Neuronal stem cell (in vitro differentiated cells): ENCODE measurements around the gene CIC.

ENCODE experiments used
- DNase-seq: peaks from one replicate; pipeline ENCODE4 v3.0.0-alpha.2; 2013; ENCODE audit warnings: low spot score
- H2AFZ ChIP-seq: one replicate; pipeline ENCODE4 v1.6.1; 2013; ENCODE audit warnings: mild to moderate bottlenecking, low read length, inconsistent platforms
- H2AK5ac ChIP-seq: 2 replicates; pipeline ENCODE4 v1.6.1; 2013; ENCODE audit warnings: low read depth, mild to moderate bottlenecking, inconsistent platforms, low read length, moderate library complexity, mixed read lengths
- H2BK120ac ChIP-seq: 2 replicates; pipeline ENCODE4 v1.6.1; 2013; ENCODE audit warnings: low read depth, mild to moderate bottlenecking, inconsistent platforms, low read length, moderate library complexity, mixed read lengths
- H2BK12ac ChIP-seq: one replicate; pipeline ENCODE4 v1.6.1; 2013; ENCODE audit warnings: low read length, inconsistent platforms
- H2BK15ac ChIP-seq: 2 replicates; pipeline ENCODE4 v1.6.1; 2013; ENCODE audit warnings: mild to moderate bottlenecking, low read length, inconsistent platforms, mixed read lengths
- H2BK5ac ChIP-seq: one replicate; pipeline ENCODE4 v1.6.1; 2013; ENCODE audit warnings: inconsistent platforms, mild to moderate bottlenecking, low read length, moderate library complexity
- H3K14ac ChIP-seq: one replicate; pipeline ENCODE4 v1.6.1; 2013; ENCODE audit warnings: low read length, inconsistent platforms
- H3K18ac ChIP-seq: 2 replicates; pipeline ENCODE4 v1.6.1; 2013; ENCODE audit warnings: low read length, inconsistent platforms
- H3K23ac ChIP-seq: 2 replicates; pipeline ENCODE4 v1.6.1; 2013; ENCODE audit warnings: low read depth, mild to moderate bottlenecking, mixed read lengths, low read length, inconsistent platforms; ENCODE audit not compliant: poor library complexity
- H3K27ac ChIP-seq: replicated peaks from 3 replicates; pipeline ENCODE4 v1.5.1; 2013; ENCODE audit warnings: low read length, inconsistent platforms
- H3K27me3 ChIP-seq, 3 experiments: 2 replicates each; pipeline ENCODE4 v1.6.1; 2013; ENCODE audit warnings: low read length in 3 of 3, mild to moderate bottlenecking in 2 of 3, inconsistent platforms in 1 of 3, low read depth in 1 of 3, mixed read lengths in 1 of 3, moderate library complexity in 1 of 3; ENCODE audit not compliant: control insufficient read depth in 3 of 3, insufficient read depth in 3 of 3
- H3K36me3 ChIP-seq, 2 donors: replicated peaks in 1 of 2; 2 replicates each; pipeline ENCODE4 v1.6.1; 2013; ENCODE audit warnings: low read length in 2 of 2; ENCODE audit not compliant: control insufficient read depth in 2 of 2, insufficient read depth in 2 of 2
- H3K4ac ChIP-seq: 2 replicates; pipeline ENCODE4 v1.6.1; 2013; ENCODE audit warnings: inconsistent platforms, mild to moderate bottlenecking, low read length, moderate library complexity
- H3K4me1 ChIP-seq, 2 donors: 1 replicate in 1 of 2; 2 replicates in 1 of 2; pipeline ENCODE4 v1.6.1; 2013; ENCODE audit warnings: low read length in 2 of 2, low read depth in 1 of 2; ENCODE audit not compliant: control insufficient read depth in 2 of 2, insufficient read depth in 1 of 2
- H3K4me2 ChIP-seq: one replicate; pipeline ENCODE4 v1.6.1; 2013; ENCODE audit warnings: mild to moderate bottlenecking, low read length, inconsistent platforms; ENCODE audit not compliant: insufficient read depth, poor library complexity, severe bottlenecking
- H3K4me3 ChIP-seq, 2 donors: 2 replicates each; pipeline ENCODE4 v1.5.1; 2013; ENCODE audit warnings: low read length in 2 of 2, mild to moderate bottlenecking in 2 of 2, inconsistent platforms in 1 of 2, moderate library complexity in 1 of 2
- H3K79me1 ChIP-seq: one replicate; pipeline ENCODE4 v1.6.1; 2013; ENCODE audit warnings: low read depth, mild to moderate bottlenecking, inconsistent platforms, low read length, moderate library complexity
- H3K9ac ChIP-seq: one replicate; pipeline ENCODE4 v1.6.1; 2013; ENCODE audit warnings: mild to moderate bottlenecking, low read depth, low read length, inconsistent platforms; ENCODE audit not compliant: poor library complexity
- H3K9me3 ChIP-seq, 2 donors: replicated peaks in 1 of 2; 2 replicates each; pipeline versions ENCODE3 to v1.6.1; 2013; ENCODE audit warnings: low read length in 2 of 2, mild to moderate bottlenecking in 2 of 2, inconsistent platforms in 1 of 2, low read depth in 1 of 2, mixed read lengths in 1 of 2, moderate library complexity in 1 of 2; ENCODE audit not compliant: control insufficient read depth in 2 of 2, insufficient read depth in 1 of 2
- H4K8ac ChIP-seq: one replicate; pipeline ENCODE4 v1.6.1; 2013; ENCODE audit warnings: low read depth, mild to moderate bottlenecking, inconsistent platforms, low read length, moderate library complexity
- H4K91ac ChIP-seq: one replicate; pipeline ENCODE4 v1.6.1; 2013; ENCODE audit warnings: low read length, low read depth, mild to moderate bottlenecking, inconsistent platforms; ENCODE audit not compliant: poor library complexity
- WGBS, 2 donors: extraction: QIAGEN DNeasy Blood & Tissue Kit; methylation state at CpG; one replicate each; pipeline ENCODE4 v1.1.7; 2013; ENCODE audit warnings: missing lambda C conversion rate in 2 of 2, mixed read lengths in 1 of 2; ENCODE audit not compliant: insufficient read length in 2 of 2, insufficient replicate concordance in 1 of 2; ENCODE audit errors: extremely low coverage in 2 of 2; 5-methylcytosine and 5-hydroxymethylcytosine counted together

The CIC gene

GRCh38 chr19:42280815-42281145 is 11.7 kb downstream of the CIC start:
- peak overlapping the region; percentile 90 for H2AFZ ChIP-seq
- H2BK12ac ChIP-seq = no peak overlapping the region
- peak overlapping the region; percentile 12 for H2BK120ac ChIP-seq
- peak overlapping the region; percentile 95 for H3K4me2 ChIP-seq
- H3K23ac ChIP-seq = no peak overlapping the region
- no peak overlapping the region for H3K4ac ChIP-seq
- DNase-seq = no peak
- WGBS, 2 donors = no CpG with 5 or more reads among the region's 20 CpGs
- H3K4me3 ChIP-seq = peak overlapping the region; percentile 71 to 91
- H3K9ac ChIP-seq = peak overlapping the region; percentile 89
- peak overlapping the region; percentile 80 for H3K27ac ChIP-seq
- peak overlapping the region; percentile 97 for H3K18ac ChIP-seq
- peaks cover 37 to 39% of the 10 kb centered on the region in 2 donors for H3K4me1 ChIP-seq
- H2BK5ac ChIP-seq = peak overlapping the region; percentile 98
- H2AK5ac ChIP-seq = peak overlapping the region; percentile 97
- H4K8ac ChIP-seq = no peak overlapping the region
- peaks cover 0 to 11% of the 10 kb centered on the region in 2 donors for H3K36me3 ChIP-seq
- H4K91ac ChIP-seq = no peak overlapping the region
- no peak overlapping the region for H3K14ac ChIP-seq
- no peaks in the 10 kb centered on the region for H3K9me3 ChIP-seq
- no peaks in the 10 kb centered on the region for H3K27me3 ChIP-seq
- H2BK15ac ChIP-seq = peak overlapping the region; percentile 74
- peaks cover 22% of the 10 kb centered on the region for H3K79me1 ChIP-seq

- no CpG with 5 or more reads among the region's 25 CpGs for WGBS, 2 donors
- peak overlapping the region; percentile 92 for H2BK12ac ChIP-seq
- peak overlapping the region; percentile 99 for H3K4ac ChIP-seq
These were observed 12.2 kb downstream of the CIC start for GRCh38 chr19:42281146-42281826.

GRCh38 chr19:42281827-42282762 is 13.0 kb downstream of the CIC start:
- H3K4me3 ChIP-seq = peak overlapping the region in 1 of 2 donors; percentile 71
- peak overlapping the region; percentile 92 for H2BK12ac ChIP-seq
- no CpG with 5 or more reads among the region's 7 CpGs for WGBS, 2 donors
- no peak overlapping the region for H3K23ac ChIP-seq
- H3K4me2 ChIP-seq = peak overlapping the region; percentile 95
- peak overlapping the region; percentile 47 for H2BK15ac ChIP-seq
- peaks cover 9 to 17% of the 10 kb centered on the region in 2 donors for H3K36me3 ChIP-seq
- H3K27ac ChIP-seq = peak overlapping the region; percentile 80
- H2BK5ac ChIP-seq = peak overlapping the region; percentile 20
- DNase-seq = peak; percentile 39
- peak overlapping the region; percentile 12 for H2BK120ac ChIP-seq
- H3K4ac ChIP-seq = peak overlapping the region; percentile 99
- H2AK5ac ChIP-seq = peak overlapping the region; percentile 97
- peak overlapping the region; percentile 75 for H4K8ac ChIP-seq
- peaks cover 0 to 2% (median 0%) of the 10 kb centered on the region in 3 experiments for H3K27me3 ChIP-seq
- H3K4me1 ChIP-seq = peaks cover 42% of the 10 kb centered on the region in 2 donors
- peak overlapping the region; percentile 38 for H3K9ac ChIP-seq
- H3K79me1 ChIP-seq = peaks cover 30% of the 10 kb centered on the region
- peak overlapping the region; percentile 60 for H2AFZ ChIP-seq
- no peak overlapping the region for H4K91ac ChIP-seq
- H3K18ac ChIP-seq = peak overlapping the region; percentile 97
- peak overlapping the region; percentile 90 for H3K14ac ChIP-seq
- H3K9me3 ChIP-seq = peaks cover 0 to 2% of the 10 kb centered on the region in 2 donors

More at GRCh38 chr19:42281146-42281826, 12.2 kb downstream of the CIC start:
- peaks cover 26% of the 10 kb centered on the region for H3K79me1 ChIP-seq
- peak overlapping the region; percentile 97 for H3K18ac ChIP-seq
- H3K14ac ChIP-seq = peak overlapping the region; percentile 90
- H2BK5ac ChIP-seq = peak overlapping the region; percentile 98
- H2BK120ac ChIP-seq = peak overlapping the region; percentile 12
- peaks cover 0 to 2% (median 0%) of the 10 kb centered on the region in 3 experiments for H3K27me3 ChIP-seq
- peak overlapping the region; percentile 80 for H3K27ac ChIP-seq
- peak; percentile 31 for DNase-seq
- peaks cover 0 to 2% of the 10 kb centered on the region in 2 donors for H3K9me3 ChIP-seq
- H2AFZ ChIP-seq = peak overlapping the region; percentile 60
- H3K23ac ChIP-seq = no peak overlapping the region
- H2AK5ac ChIP-seq = peak overlapping the region; percentile 97
- peak overlapping the region; percentile 95 for H3K4me2 ChIP-seq
- peaks cover 42% of the 10 kb centered on the region in 2 donors for H3K4me1 ChIP-seq
- H4K91ac ChIP-seq = peak overlapping the region; percentile 87
- peak overlapping the region; percentile 74 for H2BK15ac ChIP-seq
- peak overlapping the region; percentile 75 for H4K8ac ChIP-seq
- peak overlapping the region; percentile 68 to 71 for H3K4me3 ChIP-seq
- H3K36me3 ChIP-seq = peaks cover 4 to 11% of the 10 kb centered on the region in 2 donors
- peak overlapping the region; percentile 82 for H3K9ac ChIP-seq
